ENCODE measurements around the gene RPL36.
"Not testable (repeated sequence)": the region's sequence is repeated elsewhere in the genome, so short reads cannot be mapped to it uniquely, and the experiment has no call there.

DNA sequence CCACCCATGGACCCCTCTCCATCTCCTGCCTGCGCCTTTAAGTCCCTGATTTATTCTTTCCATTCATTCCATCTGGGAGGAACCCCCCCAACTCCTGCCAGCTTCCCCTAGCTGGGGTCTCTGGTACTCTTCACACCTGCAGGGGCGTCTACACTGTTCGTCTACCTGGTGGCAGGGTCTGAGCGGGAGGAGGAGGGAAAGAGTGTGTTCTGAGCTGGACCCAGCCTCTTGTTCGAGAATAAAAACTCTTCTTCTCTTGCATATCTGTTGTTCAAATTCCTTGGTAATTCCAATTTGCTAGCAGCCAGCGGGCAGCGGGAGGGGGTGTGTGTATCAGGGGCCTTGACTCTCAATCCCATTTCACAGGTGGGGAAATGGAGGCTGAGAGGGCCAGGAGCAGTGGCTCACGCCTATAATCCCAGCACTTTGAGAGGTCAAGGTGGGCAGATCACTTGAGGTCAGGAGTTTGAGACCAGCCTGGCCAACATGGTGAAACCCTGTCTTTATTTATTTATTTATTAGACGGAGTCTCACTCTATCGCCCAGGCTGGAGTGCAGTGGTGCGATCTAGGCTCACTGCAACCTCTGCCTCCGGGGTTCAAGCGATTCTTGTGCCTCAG, 1.7 kb upstream of the RPL36 start:
- TF ChIP-seq, protein P1, sequence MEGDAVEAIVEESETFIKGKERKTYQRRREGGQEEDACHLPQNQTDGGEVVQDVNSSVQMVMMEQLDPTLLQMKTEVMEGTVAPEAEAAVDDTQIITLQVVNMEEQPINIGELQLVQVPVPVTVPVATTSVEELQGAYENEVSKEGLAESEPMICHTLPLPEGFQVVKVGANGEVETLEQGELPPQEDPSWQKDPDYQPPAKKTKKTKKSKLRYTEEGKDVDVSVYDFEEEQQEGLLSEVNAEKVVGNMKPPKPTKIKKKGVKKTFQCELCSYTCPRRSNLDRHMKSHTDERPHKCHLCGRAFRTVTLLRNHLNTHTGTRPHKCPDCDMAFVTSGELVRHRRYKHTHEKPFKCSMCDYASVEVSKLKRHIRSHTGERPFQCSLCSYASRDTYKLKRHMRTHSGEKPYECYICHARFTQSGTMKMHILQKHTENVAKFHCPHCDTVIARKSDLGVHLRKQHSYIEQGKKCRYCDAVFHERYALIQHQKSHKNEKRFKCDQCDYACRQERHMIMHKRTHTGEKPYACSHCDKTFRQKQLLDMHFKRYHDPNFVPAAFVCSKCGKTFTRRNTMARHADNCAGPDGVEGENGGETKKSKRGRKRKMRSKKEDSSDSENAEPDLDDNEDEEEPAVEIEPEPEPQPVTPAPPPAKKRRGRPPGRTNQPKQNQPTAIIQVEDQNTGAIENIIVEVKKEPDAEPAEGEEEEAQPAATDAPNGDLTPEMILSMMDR (IDR thresholded peaks at IDR 0.05; ENCODE audit: insufficient read depth, low read length, poor library complexity, severe bottlenecking), result not testable (repeated sequence)
- not testable (repeated sequence) for TF ChIP-seq EZH2phosphoT487 (conservative IDR thresholded peaks at IDR 0.05; ENCODE audit: low read length)
